ENCODE results near the gene LHPP.

DNA sequence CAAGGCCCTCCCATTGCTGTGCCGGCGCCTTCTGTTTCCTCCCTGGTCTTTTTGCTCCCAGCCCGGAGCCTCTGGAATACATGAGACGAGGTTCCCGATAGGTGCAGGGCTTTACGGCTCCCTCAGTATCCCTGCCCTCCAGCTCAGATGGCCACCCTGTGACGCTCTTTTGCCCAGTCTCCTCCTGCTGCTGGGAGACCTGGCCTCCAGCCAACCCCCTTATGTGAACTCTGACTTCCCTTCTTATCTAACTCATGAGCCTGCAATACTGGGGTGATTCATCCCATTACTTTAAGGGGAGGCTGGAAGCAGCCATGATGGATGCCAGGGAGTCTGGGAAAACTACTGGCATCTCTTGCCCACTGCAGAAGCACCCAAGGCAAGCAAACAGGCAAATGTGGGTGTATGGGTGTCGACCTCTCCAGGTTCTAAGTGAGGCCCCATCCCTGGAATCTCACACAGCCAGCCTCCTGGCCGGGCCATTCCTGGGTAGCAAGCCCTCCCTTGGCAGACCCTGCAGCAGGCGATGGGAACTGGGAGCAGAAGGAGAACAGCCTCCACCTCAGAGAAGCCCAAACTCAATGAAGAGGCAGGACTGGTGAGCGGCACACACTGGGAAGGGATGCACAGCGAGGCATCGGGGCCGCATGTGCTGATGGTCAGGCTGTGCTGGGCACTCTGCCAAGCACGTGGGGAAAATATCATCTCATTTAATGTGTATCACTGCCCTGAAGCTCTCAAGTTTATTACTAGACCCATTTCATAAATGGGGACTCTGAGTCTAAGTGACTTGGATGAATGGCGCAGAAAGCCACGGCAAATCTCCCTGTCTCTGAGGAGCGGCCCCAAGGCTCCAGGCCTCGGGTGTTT is 185.1 kb downstream of the LHPP start:
- TF ChIP-seq EZH2 (IDR thresholded peaks at IDR 0.05; ENCODE audit: insufficient read depth, poor library complexity, severe bottlenecking) (no peak), EZH2phosphoT487 (IDR thresholded peaks at IDR 0.05; ENCODE audit: insufficient read depth, low read depth) (no peak)

Data from GM23248 (cell line).